Uterus (tissue), 4 donors: ENCODE measurements around the gene NCAPG. TPM values are rescaled to one million over a fixed set of nuclear protein-coding genes. Genes with fewer than 3 reads are reported as not detected.

ENCODE experiments used
- DNase-seq, 2 donors: peaks; one replicate each; pipeline ENCODE4 v3.0.0-alpha.2; 2019 to 2020
- H3K27ac ChIP-seq, 2 donors: fragments of 200-600 bp; sonication (generic); 1 replicate in 1 of 2; 2 replicates in 1 of 2; pipeline ENCODE4 v1.5.1; 2016 to 2018
- H3K27me3 ChIP-seq, 2 donors: fragments of 200-600 bp; sonication (generic); one replicate each; pipeline ENCODE4 v1.5.1; 2018 to 2019; ENCODE audit warnings: control low read depth in 1 of 2
- H3K36me3 ChIP-seq, 2 donors: fragments of 200-600 bp; sonication (generic); one replicate each; pipeline ENCODE4 v1.5.1; 2019; ENCODE audit warnings: control low read depth in 1 of 2
- H3K4me1 ChIP-seq, 2 donors: fragments of 200-600 bp; sonication (generic); one replicate each; pipeline ENCODE4 v1.5.1; 2018 to 2019; ENCODE audit warnings: control low read depth in 1 of 2
- H3K4me3 ChIP-seq, 2 donors: fragments of 200-600 bp; sonication (generic); 1 replicate in 1 of 2; 2 replicates in 1 of 2; pipeline ENCODE4 v1.5.1; 2018 to 2019; ENCODE audit warnings: mild to moderate bottlenecking in 1 of 2
- H3K9me3 ChIP-seq, 2 donors: fragments of 200-600 bp; sonication (generic); one replicate each; pipeline ENCODE4 v1.5.1; 2019; ENCODE audit warnings: control low read depth in 1 of 2
- CTCF ChIP-seq, 4 experiments: fragments of 200-600 bp in 2 of 4; fragments of 450-650 bp in 2 of 4; sonication (generic) in 2 of 4; IDR thresholded peaks; one replicate each; pipeline ENCODE4 v1.5.1; 2016 to 2019; ENCODE audit warnings: antibody characterized with exemption in 4 of 4, mild to moderate bottlenecking in 2 of 4, moderate library complexity in 1 of 4
- POLR2A ChIP-seq, 2 donors: fragments of 450-650 bp; IDR thresholded peaks; one replicate each; pipeline ENCODE4 v1.6.1; 2016; ENCODE audit warnings: antibody characterized with exemption in 2 of 2, mild to moderate bottlenecking in 1 of 2, moderate library complexity in 1 of 2
- intact Hi-C: fragments of 100-400 bp; cut with DNase I; formaldehyde crosslinking; loops from one replicate; pipeline ENCODE4 v1.15.1; 2023; ENCODE audit warnings: low total_unique reads
- total RNA-seq, 4 donors: library from RNA; depleted of rRNA in 3 of 4; stranded (reverse); fragments of >200 nt in 3 of 4; gene quantifications; one replicate each; pipeline versions ENCODE4 v1.1.0 to v1.2.4, GENCODE V29; 2014 to 2023
- donor health status: DM: yes; HTN: yes; CAD: no.

The NCAPG gene
- total RNA-seq, 4 donors from 2014 or later = 2.9 to 36.2 TPM; not detected in 2

GRCh38 chr4:17794730-17795129 is 16.0 kb upstream of the NCAPG start:
- intact Hi-C loops = no loop called here
- Histone ChIP-seq H3K36me3 (no peaks in the 10 kb centered on the region), H3K27me3 (no peaks in the 10 kb centered on the region), H3K4me1 (no peaks in the 10 kb centered on the region), H3K27ac (no peak overlapping the region), H3K4me3 (no peak overlapping the region), H3K9me3 (no peaks in the 10 kb centered on the region)
- TF ChIP-seq CTCF (IDR thresholded peaks at IDR 0.05) = no peak
- TF ChIP-seq POLR2A (IDR thresholded peaks at IDR 0.05) = no peak
- no peak for DNase-seq

- H3K27me3 ChIP-seq = no peaks in the 10 kb centered on the region
- no peaks in the 10 kb centered on the region for H3K9me3 ChIP-seq
- intact Hi-C loops = no loop called here
- TF ChIP-seq POLR2A (IDR thresholded peaks at IDR 0.05) (no peak), CTCF (IDR thresholded peaks at IDR 0.05) (no peak)
- no peak overlapping the region for H3K27ac ChIP-seq
- H3K4me1 ChIP-seq = no peaks in the 10 kb centered on the region
- no peaks in the 10 kb centered on the region for H3K36me3 ChIP-seq
- H3K4me3 ChIP-seq = no peak overlapping the region
- no peak for DNase-seq
Observed at GRCh38 chr4:17797808-17798207, 13.0 kb upstream of the NCAPG start.

- DNase-seq = no peak
- H3K4me1 ChIP-seq = peaks cover 6 to 9% of the 10 kb centered on the region in 2 donors
- TF ChIP-seq CTCF (IDR thresholded peaks at IDR 0.05) (no peak), POLR2A (IDR thresholded peaks at IDR 0.05) (no peak)
- no peaks in the 10 kb centered on the region for H3K9me3 ChIP-seq
- intact Hi-C loops = no loop called here
- no peaks in the 10 kb centered on the region for H3K27me3 ChIP-seq
- H3K27ac ChIP-seq = no peak overlapping the region
- H3K4me3 ChIP-seq = no peak overlapping the region
- H3K36me3 ChIP-seq = no peaks in the 10 kb centered on the region
Observed at GRCh38 chr4:17805580-17806155, 5.1 kb upstream of the NCAPG start.

GRCh38 chr4:17807446-17807845 is 3.3 kb upstream of the NCAPG start:
- H3K4me1 ChIP-seq = peaks cover 9 to 10% of the 10 kb centered on the region in 2 donors
- DNase-seq = no peak
- no peak for TF ChIP-seq CTCF (IDR thresholded peaks at IDR 0.05)
- TF ChIP-seq POLR2A (IDR thresholded peaks at IDR 0.05) = no peak
- H3K36me3 ChIP-seq = no peaks in the 10 kb centered on the region
- intact Hi-C loops = no loop called here
- no peaks in the 10 kb centered on the region for H3K27me3 ChIP-seq
- H3K27ac ChIP-seq = no peak overlapping the region
- peak overlapping the region in 1 of 2 donors; percentile 0 for H3K4me3 ChIP-seq
- no peaks in the 10 kb centered on the region for H3K9me3 ChIP-seq

- intact Hi-C loops = no loop called here
- peak overlapping the region; percentile 76 to 87 for H3K4me3 ChIP-seq
- H3K9me3 ChIP-seq = no peaks in the 10 kb centered on the region
- H3K27me3 ChIP-seq = no peaks in the 10 kb centered on the region
- H3K27ac ChIP-seq = peak overlapping the region; percentile 96 to 97
- TF ChIP-seq POLR2A (IDR thresholded peaks at IDR 0.05) = no peak
- TF ChIP-seq CTCF (IDR thresholded peaks at IDR 0.05) = no peak
- no peaks in the 10 kb centered on the region for H3K36me3 ChIP-seq
- DNase-seq = no peak
- H3K4me1 ChIP-seq = peaks cover 9 to 10% of the 10 kb centered on the region in 2 donors
Observed at GRCh38 chr4:17809667-17810066, 1.1 kb upstream of the NCAPG start.
